Activated T-cell treated with anti-CD3 and anti-CD28 coated beads for 48 hours (primary cell): ENCODE measurements around the gene SLC12A9.
"Not testable (repeated sequence)": the region's sequence is repeated elsewhere in the genome, so short reads cannot be mapped to it uniquely, and the experiment has no call there.

Source experiments
- DNase-seq: peaks from one replicate; pipeline ENCODE4 v3.0.0-alpha.2; 2020; ENCODE audit warnings: low read depth

Gene SLC12A9

GRCh38 chr7:100852048-100852872 is at the start of gene SLC12A9:
Gene SLC12A9 (plus strand): TSS chr7:100852713. CDS start chr7:100854198, 1,485 bp downstream.
- peak; percentile 90 for DNase-seq

GRCh38 chr7:100802951-100803350 is 49.6 kb upstream of the SLC12A9 start:
- DNase-seq: no peak

GRCh38 chr7:100803398-100804161 is 48.9 kb upstream of the SLC12A9 start:
- peak; percentile 33 for DNase-seq

- DNase-seq: no peak
These were observed 47.7 kb upstream of the SLC12A9 start for GRCh38 chr7:100804681-100805431.

- DNase-seq: no peak
These were observed 46.2 kb upstream of the SLC12A9 start for GRCh38 chr7:100806276-100806675.

- not testable (repeated sequence) for DNase-seq
These were observed 45.6 kb upstream of the SLC12A9 start for GRCh38 chr7:100806883-100807282.

- no peak for DNase-seq
These were observed 44.1 kb upstream of the SLC12A9 start for GRCh38 chr7:100808354-100808875.

GRCh38 chr7:100811480-100811879 is 41.0 kb upstream of the SLC12A9 start:
- DNase-seq: no peak

GRCh38 chr7:100812729-100813128 is 39.8 kb upstream of the SLC12A9 start:
- no peak for DNase-seq

GRCh38 chr7:100816515-100816914 is 36.0 kb upstream of the SLC12A9 start:
- DNase-seq: not testable (repeated sequence)

- DNase-seq: no peak
These were observed 35.4 kb upstream of the SLC12A9 start for GRCh38 chr7:100817097-100817496.

GRCh38 chr7:100818366-100818765 is 34.1 kb upstream of the SLC12A9 start:
- DNase-seq: no peak

- no peak for DNase-seq
These were observed 33.7 kb upstream of the SLC12A9 start for GRCh38 chr7:100818825-100819224.

GRCh38 chr7:100819586-100819985 is 32.9 kb upstream of the SLC12A9 start:
- no peak for DNase-seq

- DNase-seq: no peak
These were observed 30.0 kb upstream of the SLC12A9 start for GRCh38 chr7:100822236-100823139.

GRCh38 chr7:100823140-100823525 is 29.4 kb upstream of the SLC12A9 start:
- no peak for DNase-seq

GRCh38 chr7:100823534-100823933 is 29.0 kb upstream of the SLC12A9 start:
- DNase-seq: no peak

- DNase-seq: no peak
These were observed 27.9 kb upstream of the SLC12A9 start for GRCh38 chr7:100824499-100825214.

GRCh38 chr7:100825215-100825671 is 27.3 kb upstream of the SLC12A9 start:
- no peak for DNase-seq

- no peak for DNase-seq
These were observed 26.6 kb upstream of the SLC12A9 start for GRCh38 chr7:100825751-100826513.
